Measurements from ENCODE around the gene AMIGO3. TPM values are rescaled to one million over a fixed set of nuclear protein-coding genes. Genes with fewer than 3 reads are reported as not detected.
A peak's percentile ranks its signal among the peaks of the same experiment; 100 is the strongest.

The AMIGO3 gene
- total and polyA plus RNA-seq, 2 of the 8 experiments (the other 6 are each of a cell fraction or from before 2014, with no cell fraction given) = 1.6 to 8.8 TPM

GRCh38 chr3:49714728-49715550 lies 4.5 kb downstream of the AMIGO3 start:
- Histone ChIP-seq H3K18ac (ENCODE audit: extremely low read depth, low read length) (no peak overlapping the region), H3K9ac (replicated peaks in 1 of 4; ENCODE audit: extremely low read depth in 1 of 4, low read depth in 3 of 4, low read length in 3 of 4) (no peak overlapping the region), H3K79me1 (ENCODE audit: low read depth, low read length) (no peaks in the 10 kb centered on the region), H2BK5ac (ENCODE audit: low read depth, low read length) (no peak overlapping the region), H3K23me2 (ENCODE audit: low read depth, low read length) (peaks cover 9% of the 10 kb centered on the region; the same call in 1 of the 2 replicates), H3K9me3 (ENCODE audit: insufficient read depth in 2 of 2, low read depth in 1 of 2, low read length in 1 of 2) (no peaks in the 10 kb centered on the region), H3K23ac (ENCODE audit: insufficient read length) (no peak overlapping the region), H3K14ac (ENCODE audit: insufficient read length) (no peak overlapping the region), H4K8ac (ENCODE audit: extremely low read depth, insufficient read depth, low read length) (peak overlapping the region; percentile 1; the same call in 1 of the 2 replicates), H2BK120ac (replicated peaks; ENCODE audit: low read depth, low read length) (no peak overlapping the region), H2BK15ac (ENCODE audit: low read length) (no peak overlapping the region), H2BK12ac (ENCODE audit: low read depth, low read length) (no peak overlapping the region), H4K5ac (ENCODE audit: insufficient read length, low read depth, low read length) (no peak overlapping the region), H2AK5ac (ENCODE audit: low read depth, low read length) (no peak overlapping the region), H4K20me1 (replicated peaks in 1 of 2; ENCODE audit: control insufficient read depth in 1 of 2, insufficient read depth in 2 of 2, low read length in 2 of 2) (peaks cover 0 to 10% of the 10 kb centered on the region in 2 experiments), H4K91ac (replicated peaks; ENCODE audit: insufficient read length, low read length) (no peak overlapping the region), H3K4me3 (ENCODE audit: extremely low read depth in 1 of 4, insufficient read depth in 2 of 4, low read depth in 3 of 4, low read length in 4 of 4) (no peak overlapping the region), H3K79me2 (ENCODE audit: control insufficient read depth in 1 of 2, insufficient read depth in 2 of 2, low read length in 2 of 2) (no peaks in the 10 kb centered on the region), H2AFZ (ENCODE audit: low read length) (no peak overlapping the region), H3K4me2 (ENCODE audit: insufficient read depth in 1 of 2, low read depth in 2 of 2, low read length in 2 of 2) (no peak overlapping the region), H2BK20ac (ENCODE audit: low read length) (no peak overlapping the region), H3K4ac (replicated peaks; ENCODE audit: insufficient read length, low read depth, low read length) (no peak overlapping the region), H3K4me1 (replicated peaks in 1 of 4; ENCODE audit: control insufficient read depth in 3 of 4, insufficient read depth in 4 of 4, low read length in 3 of 4) (peaks cover 0 to 12% (median 9%) of the 10 kb centered on the region in 4 experiments; a peak in 5 of 7 replicates), H3K27ac (ENCODE audit: low read depth, low read length) (no peak overlapping the region), H3K56ac (replicated peaks; ENCODE audit: insufficient read length, low read depth, low read length) (no peak overlapping the region), H3K27me3 (replicated peaks in 1 of 4; ENCODE audit: control insufficient read depth in 3 of 4, extremely low read depth in 1 of 4, insufficient read depth in 3 of 4, low read length in 3 of 4) (no peaks in the 10 kb centered on the region), H3K36me3 (ENCODE audit: control insufficient read depth in 2 of 4, insufficient read depth in 4 of 4, low read length in 3 of 4) (no peaks in the 10 kb centered on the region; a peak in 1 of 8 replicates)
- WGBS, 2 experiments (ENCODE audit: extremely low coverage in 1 of 2, insufficient coverage in 1 of 2, insufficient read length in 1 of 2, insufficient replicate concordance in 2 of 2, low coverage in 1 of 2, low lambda C conversion rate in 2 of 2, missing lambda C conversion rate in 1 of 2) = 87% methylated on average over 13 of the region's 13 CpGs; no CpG with 5 or more reads in 1 of the 2 experiments
- FAIRE-seq (no peak), DNase-seq (ENCODE audit: low read depth in 1 of 2, low spot score in 2 of 2) (peak in 1 of 2 experiments; percentile 38)
- CTCF ChIA-PET (ENCODE audit: partially characterized antibody) = interaction anchor here (0.5 to 7.8 kb wide), 3 partner anchors 13 to 191 kb away, joined by 3 to 127 read pairs (median 3); no protein-coding TSS in a partner anchor
- POLR2A ChIA-PET (ENCODE audit: partially characterized antibody) = interaction anchor here (0.9 to 7.3 kb wide), 5 partner anchors 9 to 153 kb away, joined by 3 to 57 read pairs (median 3); partner anchors contain the start of gene GMPPB
- TF ChIP-seq POLR2A (IDR thresholded peaks at IDR 0.05; ENCODE audit: control extremely low read depth in 1 of 2, low read depth in 2 of 2, low read length in 2 of 2) = peak in 1 of 2 experiments; percentile 14; a peak in 1 of 3 replicates
